Activated T-cell treated with anti-CD3 and anti-CD28 coated beads for 24 hours (primary cell): ENCODE results near the gene PLCB1.

ENCODE experiments used
- DNase-seq: peaks from one replicate; pipeline ENCODE4 v3.0.0-alpha.2; 2020; ENCODE audit warnings: low read depth

Gene PLCB1

GRCh38 chr20:8507231-8507630 lies 375.2 kb downstream of the PLCB1 start:
- DNase-seq = no peak

GRCh38 chr20:8509809-8510208 lies 377.7 kb downstream of the PLCB1 start:
- DNase-seq = no peak

GRCh38 chr20:8510808-8511207 lies 378.7 kb downstream of the PLCB1 start:
- no peak for DNase-seq

- DNase-seq = no peak
These were observed 379.9 kb downstream of the PLCB1 start for GRCh38 chr20:8512003-8512402.

GRCh38 chr20:8515810-8516435 lies 383.9 kb downstream of the PLCB1 start:
- DNase-seq = no peak

GRCh38 chr20:8518878-8519277 lies 386.8 kb downstream of the PLCB1 start:
- no peak for DNase-seq

- no peak for DNase-seq
These were observed 387.8 kb downstream of the PLCB1 start for GRCh38 chr20:8519887-8520286.

GRCh38 chr20:8522168-8522567 lies 390.1 kb downstream of the PLCB1 start:
- DNase-seq = no peak

GRCh38 chr20:8523684-8524083 lies 391.6 kb downstream of the PLCB1 start:
- DNase-seq = no peak

- DNase-seq = no peak
These were observed 392.3 kb downstream of the PLCB1 start for GRCh38 chr20:8524101-8525016.

- DNase-seq = no peak
These were observed 392.9 kb downstream of the PLCB1 start for GRCh38 chr20:8525017-8525343.

- no peak for DNase-seq
These were observed 394.5 kb downstream of the PLCB1 start for GRCh38 chr20:8526610-8527009.

- no peak for DNase-seq
These were observed 396.1 kb downstream of the PLCB1 start for GRCh38 chr20:8527998-8528723.

GRCh38 chr20:8530022-8530421 lies 398.0 kb downstream of the PLCB1 start:
- DNase-seq = no peak

- DNase-seq = no peak
These were observed 400.1 kb downstream of the PLCB1 start for GRCh38 chr20:8532169-8532568.

- DNase-seq = no peak
These were observed 402.5 kb downstream of the PLCB1 start for GRCh38 chr20:8534368-8535160.

- DNase-seq = no peak
These were observed 403.6 kb downstream of the PLCB1 start for GRCh38 chr20:8535403-8536261.

- no peak for DNase-seq
These were observed 404.2 kb downstream of the PLCB1 start for GRCh38 chr20:8536262-8536618.

GRCh38 chr20:8540466-8540865 lies 408.4 kb downstream of the PLCB1 start:
- DNase-seq = no peak

GRCh38 chr20:8542110-8542486 lies 410.0 kb downstream of the PLCB1 start:
- no peak for DNase-seq

- no peak for DNase-seq
These were observed 413.1 kb downstream of the PLCB1 start for GRCh38 chr20:8545212-8545611.
